GM10266 (cell line): Measurements from ENCODE around the gene BCL2L13.
"Not testable (repeated sequence)": the region's sequence is repeated elsewhere in the genome, so short reads cannot be mapped to it uniquely, and the experiment has no call there.

Experiments used
- DNase-seq: peaks from one replicate; pipeline ENCODE4 v3.0.0; 2012; ENCODE audit errors: extremely low spot score
- CTCF ChIP-seq: IDR thresholded peaks from 2 replicates; pipeline ENCODE4 v1.5.1; 2012; ENCODE audit warnings: mild to moderate bottlenecking, low read depth; ENCODE audit not compliant: control insufficient read depth, insufficient read depth; ENCODE audit errors: missing control alignments

The BCL2L13 gene

DNA sequence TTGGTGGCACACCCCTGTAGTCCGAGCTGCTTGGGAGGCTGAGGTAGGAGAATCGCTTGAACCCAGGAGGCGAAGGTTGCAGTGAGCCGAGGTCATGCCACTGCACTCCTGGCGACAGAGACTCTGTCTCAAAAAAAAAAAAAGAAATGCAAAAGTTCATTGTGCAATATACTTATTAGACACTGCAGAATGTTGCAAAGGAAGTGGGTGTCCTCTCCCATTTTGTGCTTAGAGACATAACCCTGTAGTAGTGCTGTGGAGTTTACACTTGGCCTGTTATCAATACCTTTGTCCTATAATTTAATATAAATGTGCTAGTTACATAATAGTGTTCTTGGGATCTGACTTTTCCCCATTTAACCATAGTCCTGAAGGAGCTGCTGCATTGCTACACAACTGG lies 9.4 kb downstream of the BCL2L13 start:
- DNase-seq: no peak
- no peak for TF ChIP-seq CTCF

DNA sequence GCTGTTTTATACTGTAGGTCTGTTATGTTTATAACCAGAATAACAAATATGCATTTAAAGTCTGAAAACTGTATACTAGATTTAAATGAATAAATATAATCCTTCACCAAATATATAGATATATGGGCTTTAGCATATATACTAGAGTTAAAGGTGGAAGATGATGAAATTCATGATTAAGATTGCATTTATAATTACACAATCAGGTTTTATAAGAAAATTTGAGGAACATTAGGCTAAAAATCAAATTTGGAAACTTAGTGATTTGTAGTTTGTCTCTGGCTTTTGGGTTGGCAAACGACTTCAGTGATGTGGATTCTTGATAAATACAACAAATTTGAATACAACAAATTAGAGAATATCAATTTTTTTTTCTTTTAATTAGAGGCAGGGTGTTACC lies 10.0 kb downstream of the BCL2L13 start:
- no peak for DNase-seq
- no peak for TF ChIP-seq CTCF

GRCh38 chr22:17655289-17655688 lies 16.7 kb downstream of the BCL2L13 start:
- DNase-seq: no peak

DNA sequence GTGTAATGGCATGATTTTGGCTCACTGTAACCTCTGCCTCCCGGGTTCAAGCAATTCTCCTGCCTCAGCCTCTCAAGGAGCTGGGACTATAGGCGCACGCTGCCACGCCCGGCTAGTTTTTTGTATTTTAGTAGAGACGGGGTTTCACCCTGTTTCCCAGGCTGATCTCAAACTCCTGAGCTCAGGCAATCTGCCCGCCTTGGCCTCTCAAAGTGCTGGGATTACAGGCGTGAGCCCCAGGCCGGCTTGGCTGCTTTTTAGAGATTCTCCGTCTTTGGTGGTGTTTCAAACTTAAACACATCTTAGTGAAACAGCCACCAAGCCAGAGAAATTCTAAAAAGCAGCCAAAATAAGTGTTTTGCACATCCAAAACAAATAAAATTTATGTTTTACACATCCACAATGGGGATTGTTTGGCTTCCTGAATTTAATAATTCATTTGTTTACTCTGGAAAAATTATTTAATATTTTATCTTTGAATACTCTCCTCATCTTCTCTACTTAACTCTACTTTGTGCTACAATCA lies 18.4 kb downstream of the BCL2L13 start:
- no peak for TF ChIP-seq CTCF
- DNase-seq: no peak

More at GRCh38 chr22:17655289-17655688, 16.7 kb downstream of the BCL2L13 start:
- TF ChIP-seq CTCF: no peak

- no peak for TF ChIP-seq CTCF
- DNase-seq: no peak
These were observed 26.0 kb downstream of the BCL2L13 start for GRCh38 chr22:17664414-17665055.

GRCh38 chr22:17665248-17665647 lies 26.7 kb downstream of the BCL2L13 start:
- DNase-seq: no peak
- TF ChIP-seq CTCF: no peak

DNA sequence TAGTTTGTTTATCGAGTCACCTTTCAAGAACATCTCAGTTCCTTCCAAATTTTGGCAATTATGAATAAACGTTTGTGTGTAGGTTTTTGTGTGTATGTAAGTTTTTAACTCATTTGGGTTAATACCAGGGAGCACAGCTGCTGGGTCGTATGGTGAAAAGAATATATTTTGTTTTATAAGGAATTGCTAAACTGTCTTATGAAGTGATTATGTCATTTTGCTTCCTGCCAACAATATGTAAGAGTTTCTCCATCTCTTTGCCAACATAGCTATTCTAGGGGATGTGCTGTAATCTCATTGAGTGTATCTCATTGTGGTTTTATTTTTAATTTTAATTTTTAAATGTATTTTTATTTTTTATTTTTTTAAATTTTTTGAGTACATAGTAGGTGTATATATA lies 27.3 kb downstream of the BCL2L13 start:
- no peak for TF ChIP-seq CTCF
- no peak for DNase-seq

DNA sequence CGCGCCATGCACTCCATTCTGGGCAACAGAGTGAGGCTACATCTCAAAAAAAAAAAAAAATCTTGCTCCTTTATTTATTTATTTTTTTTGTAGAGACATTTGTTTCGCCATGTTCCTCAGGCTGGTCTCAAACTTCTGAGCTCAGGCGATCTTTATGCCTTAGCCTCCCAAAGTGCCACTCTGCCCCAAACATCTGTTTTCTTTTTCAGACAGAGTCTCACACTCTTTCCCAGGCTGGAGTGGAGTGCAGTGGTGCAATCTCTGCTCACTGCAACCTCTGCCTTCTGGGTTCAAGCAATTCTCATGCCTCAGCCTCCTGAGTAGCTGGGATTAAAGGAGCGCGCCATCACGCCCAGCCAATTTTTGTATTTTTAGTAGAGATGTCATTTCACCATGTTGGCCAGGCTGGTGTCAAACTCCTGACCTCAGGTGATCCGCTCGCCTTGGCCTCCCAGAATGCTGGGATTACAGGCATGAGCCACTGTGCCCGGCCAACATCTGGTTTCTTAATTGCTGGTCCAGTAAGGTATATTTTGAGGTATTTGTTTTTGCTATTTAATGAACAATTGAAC lies 33.0 kb downstream of the BCL2L13 start:
- DNase-seq: not testable (repeated sequence)
